Activated naive CD4-positive, alpha-beta T cell treated with anti-CD3 and anti-CD28 coated beads for 36 hours (primary cell): ENCODE measurements around the gene ZMIZ1. TPM values are rescaled to one million over a fixed set of nuclear protein-coding genes. Genes with fewer than 3 reads are reported as not detected.

Experiments used
- CTCF ChIA-PET: fragments of 350-600 bp; sonication (Branson Sonifier 250); formaldehyde crosslinking; loops from one replicate; lab custom pipeline; 2021; ENCODE audit warnings: antibody characterized with exemption; lab: Charles Lee
- DNase-seq: peaks from one replicate; pipeline ENCODE4 v3.0.0-alpha.2; 2020
- H3K27ac Mint-ChIP-seq: one replicate; pipeline ENCODE4 v1.8.0; 2021; ENCODE audit warnings: mild to moderate bottlenecking, mixed read lengths
- H3K27me3 Mint-ChIP-seq: one replicate; pipeline ENCODE4 v1.8.0; 2021; ENCODE audit warnings: low read depth, mixed read lengths
- H3K36me3 Mint-ChIP-seq: one replicate; pipeline ENCODE4 v1.8.0; 2021; ENCODE audit warnings: low read depth, mixed read lengths
- H3K4me1 Mint-ChIP-seq: one replicate; pipeline ENCODE4 v1.8.0; 2021; ENCODE audit warnings: low read depth, mixed read lengths
- H3K4me3 Mint-ChIP-seq: one replicate; pipeline ENCODE4 v1.8.0; 2021; ENCODE audit warnings: mild to moderate bottlenecking, moderate library complexity, mixed read lengths
- H3K9me3 Mint-ChIP-seq: one replicate; pipeline ENCODE4 v1.8.0; 2021; ENCODE audit warnings: mixed read lengths
- intact Hi-C: fragments of 100-400 bp; cut with micrococcal nuclease; formaldehyde crosslinking; loops from one replicate; pipeline ENCODE4 v1.15.1; 2023
- total RNA-seq, 2 experiments: library from RNA; stranded (reverse); gene quantifications; one replicate each; pipeline ENCODE4 v1.2.3, GENCODE V29; 2021

Gene ZMIZ1
- total RNA-seq, 2 experiments from 2014 or later: 15.6 to 18.3 TPM

DNA sequence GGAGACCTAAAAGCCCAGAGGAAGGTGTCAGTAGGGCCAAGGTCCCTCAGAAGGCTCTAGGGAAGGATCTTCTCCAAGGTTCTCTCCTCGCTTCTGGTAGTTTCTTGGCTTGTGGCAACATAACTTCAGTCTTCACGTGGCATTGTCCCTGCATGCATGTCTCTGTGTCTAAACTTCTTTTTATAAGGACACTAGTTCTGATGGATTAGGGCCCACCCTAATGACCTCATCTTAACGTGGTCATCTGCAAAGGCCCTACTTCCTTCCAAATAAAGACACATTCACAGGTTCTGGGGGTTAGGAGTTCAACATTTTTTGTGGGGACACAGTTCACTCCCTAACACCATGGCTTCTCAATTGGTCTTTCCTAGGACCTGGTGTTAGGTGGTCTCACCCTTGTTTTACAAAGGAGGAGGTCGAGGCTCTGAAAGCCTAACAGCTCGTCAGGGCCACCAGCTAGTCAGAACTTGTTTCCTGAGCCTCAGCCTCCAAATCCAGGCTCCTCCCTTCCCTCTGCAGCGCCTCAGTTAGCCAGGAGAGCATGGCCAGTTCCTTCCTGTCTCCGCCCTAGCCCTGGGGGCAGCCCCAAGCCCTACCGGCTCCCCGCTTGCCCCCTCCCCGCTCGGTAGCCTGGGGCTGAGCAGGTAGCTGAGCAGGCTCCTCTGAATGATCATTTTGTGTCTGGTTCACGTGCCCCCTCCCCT lies 168.8 kb downstream of the ZMIZ1 start:
- intact Hi-C loops: no loop called here
- Mint-ChIP-seq H3K4me1 (peaks cover 12% of the 10 kb centered on the region), H3K9me3 (no peaks in the 10 kb centered on the region), H3K27me3 (no peaks in the 10 kb centered on the region), H3K27ac (no peak overlapping the region), H3K36me3 (no peaks in the 10 kb centered on the region), H3K4me3 (no peak overlapping the region)
- no peak for DNase-seq
- CTCF ChIA-PET: interaction anchor here (1.0 kb wide), 1 partner anchor 1190 kb away, joined by 3 read pairs; no protein-coding TSS in a partner anchor

DNA sequence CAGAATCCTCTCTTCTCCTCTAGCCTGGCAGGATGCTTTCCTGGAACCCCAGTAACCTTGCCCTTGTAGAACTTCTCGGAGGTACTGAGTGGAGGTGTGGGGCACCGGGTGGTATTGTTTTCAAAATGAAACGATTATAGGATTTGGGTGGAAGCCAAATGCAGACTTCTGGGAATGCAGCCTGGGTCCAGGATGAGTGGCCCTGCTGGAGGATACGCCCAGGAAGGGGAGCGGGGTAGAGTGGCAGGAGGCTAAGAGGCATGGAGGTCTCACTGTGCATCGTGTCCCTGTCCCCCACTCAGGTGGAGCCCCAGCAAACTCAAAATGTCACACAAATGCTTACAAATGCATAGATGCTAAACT lies 169.4 kb downstream of the ZMIZ1 start:
- CTCF ChIA-PET: interaction anchor here (1.0 kb wide), 1 partner anchor 1191 kb away, joined by 3 read pairs; no protein-coding TSS in a partner anchor
- Mint-ChIP-seq H3K9me3 (no peaks in the 10 kb centered on the region), H3K27ac (no peak overlapping the region), H3K4me3 (no peak overlapping the region), H3K27me3 (no peaks in the 10 kb centered on the region), H3K36me3 (no peaks in the 10 kb centered on the region), H3K4me1 (peaks cover 12% of the 10 kb centered on the region)
- intact Hi-C loops: no loop called here
- no peak for DNase-seq

- H3K9me3 Mint-ChIP-seq: no peaks in the 10 kb centered on the region
- no peak for DNase-seq
- no peaks in the 10 kb centered on the region for H3K36me3 Mint-ChIP-seq
- H3K27ac Mint-ChIP-seq: no peak overlapping the region
- CTCF ChIA-PET: interaction anchor here (0.5 to 1.0 kb wide), 2 partner anchors 41 to 1191 kb away, joined by 3 to 4 read pairs; no protein-coding TSS in a partner anchor
- peaks cover 12% of the 10 kb centered on the region for H3K4me1 Mint-ChIP-seq
- H3K4me3 Mint-ChIP-seq: no peak overlapping the region
- intact Hi-C loops: no loop called here
- no peaks in the 10 kb centered on the region for H3K27me3 Mint-ChIP-seq
Measured at GRCh38 chr10:79238606-79239005, 169.8 kb downstream of the ZMIZ1 start.

DNA sequence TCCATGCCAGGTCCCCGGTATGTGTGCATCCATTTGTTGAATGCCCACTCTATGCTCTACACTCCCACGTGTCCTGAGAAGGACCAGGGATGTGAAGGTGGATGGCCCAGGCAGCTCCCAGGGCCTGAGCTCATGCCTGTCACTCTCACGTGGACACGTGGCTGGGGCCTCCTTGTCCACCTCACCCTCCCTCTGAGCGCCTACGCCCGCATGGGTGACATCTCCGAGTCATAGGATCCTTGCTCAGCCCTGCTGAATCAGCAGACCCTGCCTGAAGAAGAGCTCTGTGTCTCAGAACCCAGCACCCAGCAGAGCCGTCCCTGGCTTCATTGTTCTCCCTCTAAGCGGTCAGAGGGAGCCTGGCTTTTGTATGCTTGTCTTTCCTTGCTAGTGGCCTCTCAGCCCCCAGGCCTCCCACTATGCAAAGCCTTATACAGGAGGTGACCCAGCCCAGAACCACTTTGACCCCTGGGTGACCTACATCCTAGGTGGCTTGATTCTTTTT lies 170.6 kb downstream of the ZMIZ1 start:
- Mint-ChIP-seq H3K27ac (no peak overlapping the region), H3K4me3 (no peak overlapping the region), H3K27me3 (no peaks in the 10 kb centered on the region), H3K9me3 (no peaks in the 10 kb centered on the region), H3K36me3 (peaks cover 4% of the 10 kb centered on the region), H3K4me1 (peaks cover 19% of the 10 kb centered on the region)
- CTCF ChIA-PET: interaction anchor here (0.5 to 0.6 kb wide), 2 partner anchors 42 to 228 kb away, joined by 3 to 4 read pairs; no protein-coding TSS in a partner anchor
- intact Hi-C loops: no loop called here
- no peak for DNase-seq

DNA sequence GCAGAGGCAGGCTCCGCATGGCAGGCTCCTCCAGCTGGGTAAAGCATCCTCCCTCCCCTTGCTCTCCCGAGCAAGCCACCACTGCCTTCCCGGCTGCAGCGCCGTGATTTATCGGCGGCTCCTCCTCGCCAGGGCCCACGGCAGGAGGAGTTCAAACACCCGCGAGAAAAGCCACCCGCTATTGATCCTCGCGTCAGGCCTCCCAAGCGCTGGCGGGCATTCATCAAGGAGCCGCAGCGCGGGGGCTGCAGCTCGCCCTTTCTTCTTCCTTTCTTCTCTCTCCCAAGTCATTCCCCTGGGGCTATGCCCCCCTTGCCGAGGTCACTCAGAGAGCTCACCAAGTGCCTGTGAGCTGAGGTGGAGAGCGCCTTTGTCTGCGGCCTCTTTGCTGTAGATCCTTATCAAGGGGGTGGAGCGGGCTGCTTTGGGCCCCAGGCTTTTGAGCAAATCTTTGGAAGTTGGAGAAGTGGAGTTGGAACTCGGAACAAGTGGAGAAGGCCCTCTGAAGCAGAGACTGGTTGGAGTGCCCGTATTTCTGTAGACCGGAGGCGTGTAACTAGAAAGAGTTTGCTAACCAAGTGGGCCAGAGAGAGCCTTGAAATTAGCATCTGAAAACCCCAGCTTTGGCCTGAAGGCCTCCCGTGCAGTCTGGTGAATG lies 171.3 kb downstream of the ZMIZ1 start:
- CTCF ChIA-PET: no interaction called here
- no peak overlapping the region for H3K27ac Mint-ChIP-seq
- no peaks in the 10 kb centered on the region for H3K9me3 Mint-ChIP-seq
- no peak overlapping the region for H3K4me3 Mint-ChIP-seq
- intact Hi-C loops: loop anchor here (5.0 to 10.0 kb wide), 3 partner anchors 585 to 962 kb away; partner anchors contain the start of genes NUTM2E and TMEM254
- DNase-seq: no peak
- H3K36me3 Mint-ChIP-seq: peaks cover 4% of the 10 kb centered on the region
- no peaks in the 10 kb centered on the region for H3K27me3 Mint-ChIP-seq
- peaks cover 26% of the 10 kb centered on the region for H3K4me1 Mint-ChIP-seq

DNA sequence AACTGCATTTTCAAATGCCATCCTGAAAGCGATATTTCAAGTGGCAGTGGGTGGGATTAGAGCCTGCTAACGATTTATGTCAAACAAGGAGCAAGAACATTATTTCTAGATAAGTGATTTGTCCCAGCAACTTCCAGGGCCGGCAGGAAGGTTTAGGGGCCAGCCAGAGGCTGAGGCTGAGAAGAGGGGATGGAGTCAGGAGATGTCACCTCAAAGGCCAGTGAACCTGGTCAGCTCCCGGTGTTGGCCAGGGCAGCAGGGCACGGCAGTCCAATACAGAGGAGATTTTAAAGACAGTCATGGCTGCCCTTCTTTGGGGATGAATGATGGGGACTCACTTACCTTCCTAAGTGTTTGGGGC lies 172.8 kb downstream of the ZMIZ1 start:
- Mint-ChIP-seq H3K27ac (peak overlapping the region; percentile 85), H3K27me3 (no peaks in the 10 kb centered on the region), H3K4me3 (peak overlapping the region; percentile 78), H3K9me3 (no peaks in the 10 kb centered on the region), H3K36me3 (peaks cover 11% of the 10 kb centered on the region), H3K4me1 (peaks cover 39% of the 10 kb centered on the region)
- intact Hi-C loops: loop anchor here (5.0 to 10.0 kb wide), 3 partner anchors 583 to 961 kb away; partner anchors contain the start of genes NUTM2E and TMEM254
- DNase-seq: no peak
- CTCF ChIA-PET: interaction anchor here (0.6 to 1.4 kb wide), 5 partner anchors 9 to 1123 kb away, joined by 3 to 4 read pairs (median 3); no protein-coding TSS in a partner anchor

- H3K27me3 Mint-ChIP-seq: no peaks in the 10 kb centered on the region
- H3K4me1 Mint-ChIP-seq: peaks cover 42% of the 10 kb centered on the region
- H3K36me3 Mint-ChIP-seq: peaks cover 11% of the 10 kb centered on the region
- intact Hi-C loops: loop anchor here (2.0 to 10.0 kb wide), 8 partner anchors 171 to 1209 kb away; partner anchors contain the start of genes NUTM2E, RPS24, TMEM254 and ZCCHC24
- peak overlapping the region; percentile 78 for H3K4me3 Mint-ChIP-seq
- CTCF ChIA-PET: interaction anchor here (0.6 to 1.4 kb wide), 5 partner anchors 8 to 1123 kb away, joined by 3 to 4 read pairs (median 3); no protein-coding TSS in a partner anchor
- no peaks in the 10 kb centered on the region for H3K9me3 Mint-ChIP-seq
- DNase-seq: peak; percentile 89
- peak overlapping the region; percentile 85 for H3K27ac Mint-ChIP-seq
Measured at GRCh38 chr10:79241990-79242619, 173.3 kb downstream of the ZMIZ1 start.

- Mint-ChIP-seq H3K9me3 (no peaks in the 10 kb centered on the region), H3K27me3 (no peaks in the 10 kb centered on the region), H3K27ac (peak overlapping the region; percentile 56), H3K4me1 (peaks cover 45% of the 10 kb centered on the region), H3K36me3 (peaks cover 11% of the 10 kb centered on the region), H3K4me3 (peak overlapping the region; percentile 78)
- peak; percentile 69 for DNase-seq
- CTCF ChIA-PET: interaction anchor here (1.4 kb wide), 1 partner anchor 79 kb away, joined by 4 read pairs; no protein-coding TSS in a partner anchor
- intact Hi-C loops: loop anchor here (1.0 to 10.0 kb wide), 10 partner anchors 75 to 1210 kb away; partner anchors contain the start of genes NUTM2E, PPIF, RPS24 and TMEM254
Measured at GRCh38 chr10:79242620-79243152, 173.9 kb downstream of the ZMIZ1 start.

- CTCF ChIA-PET: interaction anchor here (1.2 to 1.3 kb wide), 2 partner anchors 14 to 102 kb away, joined by 3 to 4 read pairs; no protein-coding TSS in a partner anchor
- no peaks in the 10 kb centered on the region for H3K27me3 Mint-ChIP-seq
- peak; percentile 82 for DNase-seq
- no peaks in the 10 kb centered on the region for H3K9me3 Mint-ChIP-seq
- peak overlapping the region; percentile 80 for H3K27ac Mint-ChIP-seq
- peaks cover 11% of the 10 kb centered on the region for H3K36me3 Mint-ChIP-seq
- peaks cover 52% of the 10 kb centered on the region for H3K4me1 Mint-ChIP-seq
- intact Hi-C loops: loop anchor here (1.0 to 10.0 kb wide), 11 partner anchors 43 to 1211 kb away; partner anchors contain the start of genes NUTM2E, PPIF, RPS24 and TMEM254
- H3K4me3 Mint-ChIP-seq: peak overlapping the region; percentile 80
Measured at GRCh38 chr10:79243181-79244067, 174.7 kb downstream of the ZMIZ1 start.

DNA sequence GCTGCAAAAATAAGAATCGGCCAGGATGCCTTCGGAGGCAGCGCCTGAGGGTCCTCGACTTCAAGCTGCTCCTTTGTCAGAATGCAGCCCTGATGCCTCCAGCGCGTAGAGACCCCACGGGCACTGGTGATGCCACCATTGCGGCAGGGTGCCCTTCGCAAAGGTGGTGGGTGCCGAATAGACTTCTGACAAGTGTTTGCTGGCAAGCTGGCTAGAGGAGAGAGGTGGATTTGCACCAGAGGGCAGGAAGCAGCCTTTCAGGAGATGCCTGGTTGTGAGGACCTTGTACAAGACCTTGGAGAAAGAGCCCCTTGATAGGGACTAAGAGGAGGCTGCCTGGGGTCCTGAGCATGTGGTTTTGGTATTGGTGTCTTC lies 175.3 kb downstream of the ZMIZ1 start:
- intact Hi-C loops: loop anchor here (1.0 to 10.0 kb wide), 4 partner anchors 42 to 958 kb away; partner anchors contain the start of genes NUTM2E and TMEM254
- H3K27ac Mint-ChIP-seq: peak overlapping the region; percentile 80
- H3K4me3 Mint-ChIP-seq: peak overlapping the region; percentile 80
- H3K36me3 Mint-ChIP-seq: peaks cover 11% of the 10 kb centered on the region
- no peaks in the 10 kb centered on the region for H3K27me3 Mint-ChIP-seq
- DNase-seq: no peak
- CTCF ChIA-PET: interaction anchor here (0.9 to 1.3 kb wide), 3 partner anchors 14 to 102 kb away, joined by 3 to 4 read pairs (median 3); no protein-coding TSS in a partner anchor
- H3K9me3 Mint-ChIP-seq: no peaks in the 10 kb centered on the region
- H3K4me1 Mint-ChIP-seq: peaks cover 55% of the 10 kb centered on the region
